HepG2 (cell line): ENCODE results near the gene MNX1. TPM values are rescaled to one million over a fixed set of nuclear protein-coding genes. Genes with fewer than 3 reads are reported as not detected.

Experiments
- E2F2 ChIP-seq: sonication (generic); formaldehyde crosslinking; IDR thresholded peaks from 2 replicates; pipeline ENCODE4 v1.4.0; 2020; ENCODE audit warnings: missing genetic modification reagents, borderline replicate concordance
- FOXP4 ChIP-seq: sonication (generic); formaldehyde crosslinking; IDR thresholded peaks from 2 replicates; pipeline ENCODE4 v1.4.0; 2020; ENCODE audit warnings: missing genetic modification reagents
- GABPB1 ChIP-seq: IDR thresholded peaks from 2 replicates; pipeline ENCODE4 v1.6.1; 2016; ENCODE audit warnings: mild to moderate bottlenecking, missing genetic modification reagents, moderate library complexity, missing compliant biosample characterization
- KDM3A ChIP-seq: IDR thresholded peaks from 2 replicates; pipeline ENCODE4 v1.6.1; 2018; ENCODE audit warnings: low read depth, missing compliant biosample characterization
- KLF12 ChIP-seq: sonication (generic); formaldehyde crosslinking; IDR thresholded peaks from 2 replicates; pipeline ENCODE4 v1.4.0; 2020; ENCODE audit warnings: missing genetic modification reagents, borderline replicate concordance
- KLF15 ChIP-seq: sonication (generic); formaldehyde crosslinking; IDR thresholded peaks from 2 replicates; pipeline ENCODE4 v1.8.1; 2023; ENCODE audit warnings: borderline replicate concordance, mild to moderate bottlenecking, inconsistent platforms, missing genetic modification reagents, mixed read lengths
- LRRFIP1 ChIP-seq: sonication (generic); formaldehyde crosslinking; conservative IDR thresholded peaks from 2 replicates; pipeline ENCODE4 v1.4.0; 2020; ENCODE audit warnings: missing genetic modification reagents
- NCOA1 ChIP-seq: sonication (generic); formaldehyde crosslinking; IDR thresholded peaks from 2 replicates; pipeline ENCODE4 v1.9.0; 2021; ENCODE audit warnings: missing genetic modification reagents
- RBFOX2 ChIP-seq: fragments of 200-400 bp; formaldehyde crosslinking; IDR thresholded peaks from 2 replicates; pipeline ENCODE4 v1.6.1; 2017; ENCODE audit warnings: low read depth, mild to moderate bottlenecking, low read length
- SAP130 ChIP-seq: IDR thresholded peaks from 2 replicates; pipeline ENCODE4 v1.6.1; 2016; ENCODE audit warnings: low read depth
- TFAP4 ChIP-seq: sonication (generic); IDR thresholded peaks from 2 replicates; pipeline ENCODE4 v1.6.1; 2016; ENCODE audit warnings: low read depth, borderline replicate concordance
- THAP11 ChIP-seq: IDR thresholded peaks from 2 replicates; pipeline ENCODE4 v1.6.1; 2016; ENCODE audit warnings: missing biosample characterization, missing genetic modification reagents
- ZBTB14 ChIP-seq: sonication (generic); formaldehyde crosslinking; IDR thresholded peaks from 2 replicates; pipeline ENCODE4 v1.4.0; 2020; ENCODE audit warnings: missing genetic modification reagents
- ZC3H13 ChIP-seq: sonication (generic); formaldehyde crosslinking; IDR thresholded peaks from 2 replicates; pipeline ENCODE4 v1.8.1; 2023; ENCODE audit warnings: mild to moderate bottlenecking, missing genetic modification reagents, moderate library complexity
- ZFP62 ChIP-seq: sonication (generic); formaldehyde crosslinking; IDR thresholded peaks from 2 replicates; pipeline ENCODE4 v1.4.0; 2020; ENCODE audit warnings: missing genetic modification reagents
- ZNF12 ChIP-seq: sonication (generic); formaldehyde crosslinking; IDR thresholded peaks from 2 replicates; pipeline ENCODE4 v1.5.0; 2020; ENCODE audit warnings: missing genetic modification reagents
- ZNF264 ChIP-seq: sonication (generic); formaldehyde crosslinking; IDR thresholded peaks from 2 replicates; pipeline ENCODE4 v1.4.0; 2020; ENCODE audit warnings: missing genetic modification reagents
- ZNF644 ChIP-seq: IDR thresholded peaks from 2 replicates; pipeline ENCODE4 v1.6.1; 2016; ENCODE audit warnings: low read depth
- polyA plus RNA-seq, 8 experiments: library from polyadenylated mRNA; depleted of rRNA in 3 of 8; stranded (reverse) in 7 of 8; unstranded in 1 of 8; fragments of >200 nt; fragmentation: Illumina TruSeq in 4 of 8; extraction: Trizol in 4 of 8; gene quantifications; 2 replicates each; pipeline versions ENCODE4 v1.2.1 to v1.2.3, GENCODE V29; 2011 to 2016; ENCODE audit warnings: low read depth in 4 of 8, missing spikeins in 1 of 8, mixed read lengths in 1 of 8; ENCODE audit not compliant: insufficient read depth in 1 of 8
- total RNA-seq, 5 experiments: library from RNA; depleted of rRNA; stranded (reverse); fragments of >200 nt; fragmentation: Illumina TruSeq; extraction: Trizol; gene quantifications; 2 replicates each; pipeline ENCODE4 v1.2.3, GENCODE V29; 2016; ENCODE audit warnings: low read depth in 1 of 5

Gene MNX1
- total and polyA plus RNA-seq, 2 of the 13 experiments (the other 11 are each of a cell fraction or from before 2014, with no cell fraction given): 0.94 to 6.1 TPM

- TF ChIP-seq ZFP62 (CRISPR knock-in tag) (no peak), THAP11 (CRISPR knock-in tag) (no peak), KDM3A (CRISPR knock-in tag) (no peak), RBFOX2 (peak; percentile 44), ZNF12 (CRISPR knock-in tag) (no peak), GABPB1 (peak; percentile 56), KLF12 (no peak), ZNF264 (CRISPR knock-in tag) (no peak), ZBTB14 (CRISPR knock-in tag) (0 out of 2 replicates have a peak, but pooled peaks have one; percentile 41), KLF15 (CRISPR knock-in tag) (no peak), LRRFIP1 (no peak), NCOA1 (CRISPR knock-in tag) (no peak), FOXP4 (CRISPR knock-in tag) (0 out of 2 replicates have a peak, but pooled peaks have one; percentile 17), TFAP4 (no peak), ZC3H13 (CRISPR knock-in tag) (peak; percentile 26; the same call in 1 of the 2 replicates), E2F2 (no peak), SAP130 (CRISPR knock-in tag) (peak; percentile 50), ZNF644 (CRISPR knock-in tag) (no peak)
Measured at GRCh38 chr7:157009170-157009777, 1.2 kb downstream of the MNX1 start (continued).
